ENCODE results near the gene POLD4. TPM values are rescaled to one million over a fixed set of nuclear protein-coding genes. Genes with fewer than 3 reads are reported as not detected.

The POLD4 gene
- total and polyA plus RNA-seq, 4 donors, result 18.8 to 246 (median 86.0) TPM

DNA sequence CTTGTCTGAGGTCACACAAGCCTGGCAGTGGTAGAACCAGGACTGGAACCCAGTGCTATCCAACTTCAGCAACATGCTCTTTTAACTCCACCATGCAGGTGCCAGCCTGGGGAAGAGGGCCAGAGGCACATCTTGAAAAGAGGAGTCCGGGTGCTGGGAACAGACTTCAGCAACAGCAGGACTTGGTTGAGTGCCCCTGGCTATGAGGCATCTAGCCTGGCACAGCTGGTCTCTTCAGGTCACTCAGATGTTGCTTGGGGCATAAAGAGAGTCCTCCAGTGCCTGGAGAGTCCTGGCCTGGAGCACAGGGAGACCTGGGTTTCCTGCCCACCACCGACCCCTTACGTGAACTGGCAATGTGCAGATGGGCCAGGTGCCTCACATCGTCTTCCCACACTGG is 25.2 kb upstream of the POLD4 start:
- H3K9ac ChIP-seq (ENCODE audit: low read depth in 1 of 2, low read length in 2 of 2), result no peak overlapping the region
- no peak for DNase-seq (ENCODE audit: low spot score)
- no peaks in the 10 kb centered on the region for H3K36me3 ChIP-seq (ENCODE audit: control insufficient read depth in 4 of 4, insufficient read depth in 3 of 4, low read depth in 1 of 4, low read length in 3 of 4)
- H3K27ac ChIP-seq (ENCODE audit: low read depth in 1 of 2, low read length in 2 of 2), result no peak overlapping the region
- WGBS, result 96% methylated on average over 4 of the region's 4 CpGs
- TF ChIP-seq CTCF (IDR thresholded peaks at IDR 0.05; ENCODE audit: low read depth, low read length, missing input control), result no peak
- TF ChIP-seq FOXA2 (IDR thresholded peaks at IDR 0.05), result no peak
- TF ChIP-seq EGR1 (IDR thresholded peaks at IDR 0.05; ENCODE audit: low read depth in 2 of 2), result no peak
- no peak for TF ChIP-seq RXRA (IDR thresholded peaks at IDR 0.05)
- no peak for TF ChIP-seq ZBTB33 (IDR thresholded peaks at IDR 0.05)
- H3K27me3 ChIP-seq (ENCODE audit: control insufficient read depth in 4 of 4, insufficient read depth in 4 of 4, low read length in 3 of 4), result no peaks in the 10 kb centered on the region
- H3K4me1 ChIP-seq (ENCODE audit: control insufficient read depth in 4 of 4, insufficient read depth in 4 of 4, low read length in 3 of 4), result peaks cover 6 to 12% (median 11%) of the 10 kb centered on the region in 4 donors
- H3K4me3 ChIP-seq (ENCODE audit: low read depth in 1 of 3, low read length in 3 of 3), result no peak overlapping the region
- no peaks in the 10 kb centered on the region for H3K9me3 ChIP-seq (ENCODE audit: control insufficient read depth in 4 of 4, low read length in 3 of 4)

GRCh38 chr11:67376873-67377808 is 23.8 kb upstream of the POLD4 start:
- H3K4me3 ChIP-seq (ENCODE audit: low read depth in 1 of 3, low read length in 3 of 3), result no peak overlapping the region
- WGBS, result 89% methylated on average over 6 of the region's 6 CpGs
- no peak overlapping the region for H3K27ac ChIP-seq (ENCODE audit: low read depth in 1 of 2, low read length in 2 of 2)
- no peak for DNase-seq (ENCODE audit: low spot score)
- H3K9ac ChIP-seq (ENCODE audit: low read depth in 1 of 2, low read length in 2 of 2), result no peak overlapping the region
- H3K9me3 ChIP-seq (ENCODE audit: control insufficient read depth in 4 of 4, low read length in 3 of 4), result no peaks in the 10 kb centered on the region
- H3K4me1 ChIP-seq (ENCODE audit: control insufficient read depth in 4 of 4, insufficient read depth in 4 of 4, low read length in 3 of 4), result peaks cover 8 to 17% (median 10%) of the 10 kb centered on the region in 4 donors
- TF ChIP-seq FOXA1 (IDR thresholded peaks at IDR 0.05) (no peak), YY1 (IDR thresholded peaks at IDR 0.05) (no peak), ATF3 (IDR thresholded peaks at IDR 0.05) (no peak)
- no peaks in the 10 kb centered on the region for H3K27me3 ChIP-seq (ENCODE audit: control insufficient read depth in 4 of 4, insufficient read depth in 4 of 4, low read length in 3 of 4)
- no peaks in the 10 kb centered on the region for H3K36me3 ChIP-seq (ENCODE audit: control insufficient read depth in 4 of 4, insufficient read depth in 3 of 4, low read depth in 1 of 4, low read length in 3 of 4)

- Histone ChIP-seq H3K4me3 (ENCODE audit: low read depth in 1 of 3, low read length in 3 of 3) (no peak overlapping the region), H3K36me3 (ENCODE audit: control insufficient read depth in 4 of 4, insufficient read depth in 3 of 4, low read depth in 1 of 4, low read length in 3 of 4) (no peaks in the 10 kb centered on the region), H3K9ac (ENCODE audit: low read depth in 1 of 2, low read length in 2 of 2) (no peak overlapping the region), H3K9me3 (ENCODE audit: control insufficient read depth in 4 of 4, low read length in 3 of 4) (no peaks in the 10 kb centered on the region), H3K27me3 (ENCODE audit: control insufficient read depth in 4 of 4, insufficient read depth in 4 of 4, low read length in 3 of 4) (no peaks in the 10 kb centered on the region), H3K27ac (ENCODE audit: low read depth in 1 of 2, low read length in 2 of 2) (no peak overlapping the region), H3K4me1 (ENCODE audit: control insufficient read depth in 4 of 4, insufficient read depth in 4 of 4, low read length in 3 of 4) (peaks cover 8 to 24% (median 10%) of the 10 kb centered on the region in 4 donors)
- WGBS, result 72% methylated on average over 7 of the region's 7 CpGs
- DNase-seq (ENCODE audit: low spot score), result no peak
- TF ChIP-seq HNF4A (conservative IDR thresholded peaks at IDR 0.05) (no peak), SP1 (IDR thresholded peaks at IDR 0.05) (no peak), ATF3 (IDR thresholded peaks at IDR 0.05) (no peak), JUND (IDR thresholded peaks at IDR 0.05) (no peak), ZBTB33 (IDR thresholded peaks at IDR 0.05) (no peak), RAD21 (IDR thresholded peaks at IDR 0.05) (no peak), MAX (IDR thresholded peaks at IDR 0.05) (no peak), EGR1 (IDR thresholded peaks at IDR 0.05; ENCODE audit: low read depth in 2 of 2) (no peak)
- TF ChIP-seq, protein P1, sequence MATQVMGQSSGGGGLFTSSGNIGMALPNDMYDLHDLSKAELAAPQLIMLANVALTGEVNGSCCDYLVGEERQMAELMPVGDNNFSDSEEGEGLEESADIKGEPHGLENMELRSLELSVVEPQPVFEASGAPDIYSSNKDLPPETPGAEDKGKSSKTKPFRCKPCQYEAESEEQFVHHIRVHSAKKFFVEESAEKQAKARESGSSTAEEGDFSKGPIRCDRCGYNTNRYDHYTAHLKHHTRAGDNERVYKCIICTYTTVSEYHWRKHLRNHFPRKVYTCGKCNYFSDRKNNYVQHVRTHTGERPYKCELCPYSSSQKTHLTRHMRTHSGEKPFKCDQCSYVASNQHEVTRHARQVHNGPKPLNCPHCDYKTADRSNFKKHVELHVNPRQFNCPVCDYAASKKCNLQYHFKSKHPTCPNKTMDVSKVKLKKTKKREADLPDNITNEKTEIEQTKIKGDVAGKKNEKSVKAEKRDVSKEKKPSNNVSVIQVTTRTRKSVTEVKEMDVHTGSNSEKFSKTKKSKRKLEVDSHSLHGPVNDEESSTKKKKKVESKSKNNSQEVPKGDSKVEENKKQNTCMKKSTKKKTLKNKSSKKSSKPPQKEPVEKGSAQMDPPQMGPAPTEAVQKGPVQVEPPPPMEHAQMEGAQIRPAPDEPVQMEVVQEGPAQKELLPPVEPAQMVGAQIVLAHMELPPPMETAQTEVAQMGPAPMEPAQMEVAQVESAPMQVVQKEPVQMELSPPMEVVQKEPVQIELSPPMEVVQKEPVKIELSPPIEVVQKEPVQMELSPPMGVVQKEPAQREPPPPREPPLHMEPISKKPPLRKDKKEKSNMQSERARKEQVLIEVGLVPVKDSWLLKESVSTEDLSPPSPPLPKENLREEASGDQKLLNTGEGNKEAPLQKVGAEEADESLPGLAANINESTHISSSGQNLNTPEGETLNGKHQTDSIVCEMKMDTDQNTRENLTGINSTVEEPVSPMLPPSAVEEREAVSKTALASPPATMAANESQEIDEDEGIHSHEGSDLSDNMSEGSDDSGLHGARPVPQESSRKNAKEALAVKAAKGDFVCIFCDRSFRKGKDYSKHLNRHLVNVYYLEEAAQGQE (IDR thresholded peaks at IDR 0.05), result no peak
Observed at GRCh38 chr11:67376063-67376820, 22.9 kb upstream of the POLD4 start.
